CD4-positive, alpha-beta T cell treated with Interleukin-17A for 1 hour (primary cell): Measurements from ENCODE around the gene C1QTNF8.

Source experiments
- DNase-seq: peaks from one replicate; pipeline ENCODE4 v3.0.0-alpha.2; 2020

Gene C1QTNF8

GRCh38 chr16:1126586-1126985 is 30.5 kb upstream of the C1QTNF8 start:
- DNase-seq: no peak

DNA sequence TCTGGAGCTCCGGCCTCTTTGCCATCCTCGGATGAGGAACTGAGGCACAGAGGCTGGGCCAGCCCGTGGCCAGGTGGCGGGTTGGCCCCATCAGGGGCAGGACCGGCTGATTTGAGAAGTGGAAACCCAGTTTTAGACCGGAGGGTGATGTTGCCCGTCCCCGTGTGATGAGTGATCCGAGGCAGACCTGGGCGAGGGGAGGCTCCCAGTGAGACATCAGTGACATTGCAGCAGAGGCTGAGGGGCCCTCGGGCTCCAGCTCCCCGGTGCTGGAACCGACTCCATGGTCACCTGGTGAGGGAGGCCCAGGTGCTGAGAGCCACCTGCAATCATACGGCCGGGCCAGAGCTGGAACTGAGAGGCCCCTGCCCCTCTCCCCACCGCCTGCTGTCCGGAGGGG is 30.0 kb upstream of the C1QTNF8 start:
- DNase-seq: no peak

- DNase-seq: no peak
These were observed 29.4 kb upstream of the C1QTNF8 start for GRCh38 chr16:1125471-1125870.

DNA sequence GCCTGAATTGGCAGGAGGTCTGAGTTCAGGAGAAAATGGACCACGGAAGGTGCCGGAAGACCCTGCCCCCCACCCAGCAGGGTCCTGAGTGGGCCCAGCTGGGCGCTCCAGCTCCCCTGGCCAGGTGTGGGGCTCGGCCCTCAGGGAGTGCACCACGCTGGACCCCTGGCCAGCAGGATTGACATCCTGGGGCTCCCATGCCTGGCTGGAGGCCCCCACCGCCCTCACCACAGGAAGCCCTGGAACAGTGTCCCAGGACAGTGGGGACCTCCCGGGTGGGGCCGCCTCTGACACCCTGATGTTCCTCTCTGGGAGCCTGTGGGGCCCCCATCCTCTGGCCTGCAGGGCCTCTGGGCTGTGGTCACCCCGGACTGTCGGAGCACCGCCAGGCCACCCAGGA is 28.8 kb upstream of the C1QTNF8 start:
- DNase-seq: no peak

DNA sequence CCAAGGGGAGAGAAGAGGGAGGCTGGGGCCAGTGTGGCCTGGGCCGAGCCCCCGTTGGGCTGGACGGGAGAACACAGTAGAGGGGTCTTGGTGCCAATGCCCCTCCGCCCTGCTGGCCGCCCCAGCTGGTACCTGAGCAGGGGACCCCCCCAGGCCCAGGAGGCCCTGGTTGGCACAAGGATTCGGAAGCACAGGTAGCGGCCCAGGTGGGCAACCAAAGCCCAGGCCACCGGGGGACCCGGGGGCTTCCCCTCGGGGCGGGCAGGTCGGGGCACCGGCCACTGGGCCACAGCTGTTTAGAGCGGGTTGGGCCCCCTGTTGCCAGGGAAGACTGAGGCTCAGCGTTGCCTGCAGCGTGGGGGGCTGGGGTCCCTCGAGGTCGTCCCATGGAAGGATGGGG is 28.2 kb upstream of the C1QTNF8 start:
- no peak for DNase-seq

DNA sequence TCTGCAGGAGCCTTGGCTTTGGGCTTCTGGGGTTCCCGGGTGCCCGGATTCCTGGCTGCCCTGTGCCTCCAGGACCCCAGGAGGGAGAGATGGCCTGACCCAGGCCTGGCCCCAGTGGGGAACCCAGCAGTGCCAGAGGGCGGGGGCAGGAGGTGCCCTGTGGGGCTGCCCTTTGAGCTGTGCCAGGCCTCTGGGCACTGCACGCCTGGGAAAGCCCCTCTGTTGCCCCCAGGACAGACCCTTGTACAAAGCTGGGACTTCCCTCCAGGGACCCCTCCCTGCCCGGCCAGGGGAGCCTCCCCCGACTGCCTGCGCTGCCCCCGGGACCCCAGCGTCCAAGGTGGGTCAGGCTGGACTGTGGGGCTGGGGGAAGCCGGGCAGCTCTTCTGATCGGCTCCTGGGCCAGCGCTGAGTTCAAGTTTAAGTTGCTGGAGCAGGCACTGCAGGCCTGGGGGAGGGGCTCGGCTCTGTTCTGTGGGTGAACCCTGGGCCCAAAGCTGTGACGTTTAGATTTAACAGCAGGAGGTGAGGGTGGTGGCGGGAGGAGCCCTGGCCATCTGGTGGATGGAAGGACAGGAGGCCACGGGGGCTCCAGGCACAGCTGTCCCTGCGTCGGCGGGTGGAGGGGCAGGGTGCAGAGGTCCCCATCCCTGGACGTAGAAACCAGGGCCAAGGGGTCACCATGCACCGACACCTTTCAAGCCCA is 27.6 kb upstream of the C1QTNF8 start:
- DNase-seq: no peak

DNA sequence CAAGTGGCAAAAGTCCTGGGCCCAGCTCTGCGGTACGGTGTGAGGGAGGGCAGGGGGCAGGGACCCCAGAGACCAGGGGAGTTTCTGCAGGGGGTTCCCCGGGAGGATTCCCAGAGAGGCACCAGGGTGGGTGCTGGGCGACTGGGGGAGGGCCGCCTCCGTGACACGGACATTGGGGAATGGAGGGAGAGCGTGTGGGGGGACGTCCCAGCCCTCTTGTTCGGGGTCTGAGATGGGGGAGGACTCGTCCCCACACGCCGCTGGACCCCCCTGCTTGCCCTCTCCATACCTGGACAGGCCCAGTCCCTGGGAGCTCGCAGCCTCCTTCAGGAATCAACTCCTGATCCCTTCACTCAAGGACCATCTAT is 26.3 kb upstream of the C1QTNF8 start:
- DNase-seq: no peak

DNA sequence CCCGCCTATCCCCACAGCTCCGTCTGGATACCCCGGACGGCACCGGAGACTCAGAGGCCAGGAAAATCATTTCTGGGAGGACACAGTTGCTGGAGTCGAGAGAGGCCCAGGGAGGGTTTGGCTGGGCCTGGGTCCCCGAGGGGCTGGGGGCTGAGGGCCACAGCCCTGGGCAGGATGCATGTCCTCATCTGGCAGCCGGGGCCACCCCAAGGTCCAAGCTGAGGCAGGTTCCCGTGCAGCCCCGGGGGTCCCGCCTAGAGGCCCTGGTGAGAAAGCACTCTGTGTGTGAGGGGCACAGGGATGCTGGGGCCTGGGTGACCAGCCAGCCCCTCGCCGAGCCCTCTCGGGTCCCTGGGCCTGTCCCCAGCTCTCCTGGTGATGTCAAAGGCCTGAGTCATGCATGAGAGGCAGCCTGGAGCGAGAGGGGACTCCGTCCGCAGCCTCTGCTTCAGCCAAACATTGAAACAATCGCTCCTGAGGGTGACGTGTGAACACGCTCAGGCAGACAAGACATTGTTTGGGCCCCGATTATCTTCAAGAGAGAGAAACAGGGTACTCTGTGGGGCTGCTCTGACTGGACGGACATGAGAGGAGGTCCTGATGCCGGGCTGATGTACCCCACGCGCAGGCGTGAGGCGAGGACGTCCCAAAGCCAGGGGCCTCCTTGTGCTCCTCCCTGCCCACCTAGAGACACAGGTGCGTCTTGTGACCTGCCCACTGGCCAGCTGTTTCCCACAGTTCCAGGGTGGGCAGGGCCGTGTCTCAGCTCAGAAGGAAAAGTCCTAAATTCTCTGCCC is 25.8 kb upstream of the C1QTNF8 start:
- DNase-seq: no peak

DNA sequence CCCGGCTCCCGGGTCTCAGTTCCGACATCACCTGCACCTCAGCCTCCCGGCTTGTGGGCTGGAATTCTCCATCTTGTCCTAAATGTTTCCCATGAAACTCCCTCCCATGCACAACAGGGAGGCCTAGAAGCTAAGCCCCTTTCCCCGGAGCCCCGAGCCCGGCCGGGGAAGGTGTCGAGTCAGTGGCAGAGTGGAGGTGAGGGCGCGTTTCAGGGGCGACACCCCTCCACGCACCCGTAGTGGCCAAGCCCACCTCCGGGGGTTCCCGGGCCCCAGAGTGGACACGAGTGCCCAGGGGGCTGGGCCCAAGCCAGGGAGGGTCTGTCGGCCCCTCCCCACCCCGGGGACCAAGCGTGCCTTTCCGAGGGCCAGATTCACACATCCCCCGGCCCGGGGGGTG is 25.0 kb upstream of the C1QTNF8 start:
- DNase-seq: no peak

DNA sequence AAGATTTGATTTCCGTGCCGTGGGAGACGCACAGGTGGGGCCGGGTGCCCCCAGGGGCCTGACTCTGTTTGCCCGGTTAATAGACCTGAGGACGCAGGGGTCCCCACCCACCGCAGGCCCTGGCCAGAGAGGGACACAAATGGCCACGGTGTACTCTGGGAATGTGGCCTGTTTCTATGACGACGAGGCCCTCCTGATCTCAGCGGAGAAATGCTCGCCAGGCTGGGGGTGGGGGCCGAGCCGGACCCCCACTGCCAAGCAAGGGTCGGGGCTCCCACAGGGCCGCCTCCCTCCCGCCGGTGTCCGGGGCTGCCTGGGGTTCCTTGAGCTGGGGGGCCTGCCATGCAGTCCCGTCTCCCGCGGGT is 24.5 kb upstream of the C1QTNF8 start:
- no peak for DNase-seq

DNA sequence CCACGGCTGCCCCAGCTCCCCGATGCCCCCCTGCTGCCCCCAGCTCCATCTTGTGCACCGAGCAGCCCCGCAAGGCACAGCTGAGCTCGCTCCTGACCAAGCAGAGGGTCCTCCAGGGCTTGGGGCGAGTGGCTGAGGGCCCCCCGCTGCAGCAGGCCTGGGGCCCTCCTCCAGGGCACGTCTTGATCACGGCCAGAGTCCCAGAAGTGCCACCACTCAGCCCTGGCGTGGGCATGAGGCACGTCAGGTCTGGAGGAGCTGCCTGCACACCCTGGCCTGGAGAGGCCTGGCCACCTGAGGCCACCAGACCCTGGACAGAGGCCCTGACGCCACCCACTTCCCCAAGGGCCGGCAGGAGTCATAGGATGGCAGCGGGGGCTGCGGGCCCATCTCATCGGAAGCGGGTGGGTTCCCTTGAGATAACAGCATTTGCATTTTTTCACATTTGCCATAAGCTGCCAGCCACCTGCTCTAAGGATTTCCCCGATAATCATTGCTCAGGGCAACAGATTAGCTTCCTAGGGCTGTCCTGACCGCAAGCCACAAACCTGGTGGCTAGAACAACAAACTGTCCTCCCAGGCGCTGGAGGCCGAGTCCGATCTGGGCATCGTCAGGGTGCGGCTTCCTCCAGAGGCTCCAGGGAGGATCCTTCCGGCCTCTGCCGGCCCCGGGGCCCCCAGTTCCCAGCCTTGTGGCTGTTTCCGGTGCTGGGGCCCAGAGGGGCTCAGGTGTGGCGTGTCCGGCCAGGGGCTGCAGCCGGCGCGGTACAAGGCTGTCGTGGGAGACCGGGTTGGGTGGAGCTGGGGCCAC is 23.9 kb upstream of the C1QTNF8 start:
- no peak for DNase-seq

DNA sequence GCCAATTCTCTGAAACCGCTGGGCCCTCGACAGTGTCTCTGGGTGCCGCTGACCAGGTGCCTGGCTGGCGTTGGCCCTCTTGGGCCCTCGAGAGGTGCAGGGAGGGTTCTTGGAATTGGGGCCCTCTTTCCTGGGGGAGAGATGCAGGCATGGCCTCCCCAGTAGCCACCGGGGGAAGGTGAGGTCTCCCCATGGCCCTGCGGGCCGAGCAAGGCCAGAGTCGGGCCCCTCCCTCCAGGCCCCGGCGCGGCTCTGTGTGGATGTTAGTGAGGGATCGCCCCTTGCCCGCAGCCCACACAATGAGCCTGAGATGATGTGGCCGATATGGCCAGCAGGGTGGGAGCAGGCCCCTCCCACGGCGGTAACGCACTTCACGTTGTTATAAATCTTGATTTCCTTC is 23.1 kb upstream of the C1QTNF8 start:
- DNase-seq: no peak

DNA sequence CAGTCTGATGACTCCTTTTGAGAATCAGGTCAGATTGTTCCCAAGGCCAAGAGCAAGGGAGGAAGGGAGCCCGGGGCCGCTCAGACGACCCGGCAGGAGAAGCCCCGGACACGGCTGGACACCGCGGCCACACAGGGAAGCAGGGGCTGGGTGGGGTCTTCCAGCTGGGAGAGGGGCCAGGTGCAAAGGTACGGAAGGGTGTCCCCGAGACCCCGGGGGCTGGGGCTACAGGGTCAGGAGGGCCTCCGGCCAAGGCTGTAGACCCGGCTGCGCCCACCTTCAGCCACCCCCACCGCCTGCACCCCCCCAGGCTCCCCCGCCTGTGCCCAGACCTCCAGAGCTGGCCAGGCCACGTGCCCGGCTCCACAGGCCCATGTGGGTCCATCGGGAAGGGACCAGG is 21.9 kb upstream of the C1QTNF8 start:
- DNase-seq: no peak

- DNase-seq: no peak
These were observed 21.3 kb upstream of the C1QTNF8 start for GRCh38 chr16:1117176-1117900.

DNA sequence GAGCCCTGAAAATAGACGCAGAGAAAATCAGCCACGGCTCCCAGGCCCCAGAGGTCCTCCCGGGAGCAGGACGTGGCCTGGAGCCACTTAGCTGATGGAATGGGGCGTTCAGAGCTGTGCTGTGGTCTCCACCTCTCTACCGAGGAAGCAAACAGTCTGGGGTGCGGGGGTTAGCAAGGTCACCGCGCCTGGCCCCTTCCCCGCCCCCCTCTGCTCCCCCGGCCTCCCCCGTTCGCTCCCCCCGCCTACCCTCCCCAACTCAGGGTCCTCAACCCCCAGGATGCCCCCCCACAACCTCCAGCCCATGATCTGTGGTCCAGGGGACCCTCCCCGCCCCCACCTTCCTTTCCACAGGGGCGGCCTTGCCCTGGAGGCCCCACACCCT is 20.6 kb upstream of the C1QTNF8 start:
- DNase-seq: no peak

- no peak for DNase-seq
These were observed 18.0 kb upstream of the C1QTNF8 start for GRCh38 chr16:1113889-1114526.

DNA sequence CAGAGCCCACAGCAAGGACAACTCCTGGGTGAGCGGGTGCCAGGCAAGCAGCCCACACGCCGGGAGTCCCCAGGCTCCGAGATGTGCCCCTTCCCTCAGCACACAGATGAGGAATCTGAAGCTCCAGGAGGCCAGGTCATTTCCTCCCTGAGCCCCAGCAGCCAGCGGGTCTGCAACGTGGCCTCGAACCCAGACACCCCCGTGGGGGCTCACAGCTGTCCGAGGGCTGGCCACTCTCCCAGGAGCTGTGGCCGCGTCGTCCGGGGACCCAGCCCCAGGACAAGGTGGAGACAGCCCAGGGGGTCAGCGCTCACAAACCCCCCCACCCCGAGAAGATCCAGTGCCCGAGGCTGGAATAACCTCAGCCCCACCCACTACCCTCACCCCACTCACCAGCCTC is 17.4 kb upstream of the C1QTNF8 start:
- no peak for DNase-seq

- DNase-seq: no peak
These were observed 16.6 kb upstream of the C1QTNF8 start for GRCh38 chr16:1112506-1113184.

DNA sequence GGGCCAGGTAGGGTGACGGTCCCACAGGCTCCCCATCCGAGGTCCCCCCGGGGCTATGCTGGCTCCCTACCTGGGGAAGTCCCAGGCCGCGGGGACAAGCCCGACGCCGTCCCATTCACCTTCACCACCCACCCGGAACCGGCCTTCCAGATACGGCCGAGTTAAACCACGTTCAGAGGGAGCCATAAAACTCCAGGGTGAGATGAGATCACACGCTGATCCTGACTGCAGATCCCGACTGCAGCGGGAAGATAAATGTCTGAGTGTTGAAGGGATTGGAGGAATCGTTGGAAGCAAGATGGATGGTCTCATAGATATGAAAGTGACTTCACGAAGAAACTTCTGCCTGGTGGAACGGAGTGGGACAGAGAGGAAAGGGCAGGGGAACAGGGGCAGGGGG is 13.6 kb upstream of the C1QTNF8 start:
- no peak for DNase-seq

DNA sequence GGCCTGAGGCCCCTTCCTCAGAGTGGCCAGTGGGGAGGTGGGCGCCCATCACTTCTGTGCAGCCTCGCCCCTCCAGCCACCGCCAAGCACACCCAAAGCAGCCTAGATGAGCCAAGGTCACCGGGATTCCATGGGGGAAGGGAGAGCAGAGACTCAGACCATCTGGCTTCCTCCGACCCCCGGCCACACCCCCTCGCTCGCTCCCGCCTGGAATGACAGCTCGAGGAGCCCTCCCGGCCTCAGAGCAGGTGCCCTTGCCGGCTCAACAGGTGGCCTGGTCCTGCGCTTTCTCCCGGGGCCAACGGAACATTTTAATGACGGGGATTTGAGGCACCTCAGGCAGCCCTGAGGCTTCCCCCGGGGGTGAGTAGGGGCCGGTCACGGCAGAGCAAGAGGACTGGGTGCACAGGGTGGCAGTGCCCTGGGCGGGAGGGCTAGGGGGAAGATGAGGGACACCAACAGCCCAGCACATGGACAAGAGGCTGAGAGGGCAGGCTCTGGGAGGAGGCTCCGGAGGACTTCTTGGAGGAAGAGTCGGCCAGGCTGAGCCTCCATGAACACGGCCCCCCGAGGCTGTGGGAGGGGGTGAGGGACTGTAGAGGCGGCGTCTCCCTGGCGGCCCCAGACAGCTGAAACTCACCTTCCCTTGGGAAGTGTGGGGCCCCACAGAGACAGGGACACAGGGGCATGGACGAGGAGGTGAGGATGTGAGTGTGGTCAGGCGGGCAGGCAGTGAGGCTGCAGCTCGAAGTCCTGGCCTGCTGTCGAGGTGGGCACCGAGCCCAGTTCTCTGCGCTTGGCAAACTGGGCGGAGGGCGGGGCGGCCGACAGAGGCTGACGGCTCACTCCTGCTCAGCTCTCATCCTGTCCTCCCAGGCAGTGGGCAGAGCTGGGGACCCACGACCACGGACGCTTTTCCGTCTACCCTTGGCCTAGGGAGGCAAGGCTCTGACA is 12.5 kb upstream of the C1QTNF8 start:
- DNase-seq: no peak

GRCh38 chr16:1107731-1108130 is 11.7 kb upstream of the C1QTNF8 start:
- DNase-seq: no peak
